HG03060 (cell line): ENCODE data around the gene CYCS.

Experiments used
- ATAC-seq: cut with Tn5 transposase; IDR thresholded peaks from one replicate; pipeline ENCODE4 v1.9.1; 2021; ENCODE audit warnings: low read depth, moderate number of reproducible peaks; ENCODE audit not compliant: unreplicated experiment

The CYCS gene

DNA sequence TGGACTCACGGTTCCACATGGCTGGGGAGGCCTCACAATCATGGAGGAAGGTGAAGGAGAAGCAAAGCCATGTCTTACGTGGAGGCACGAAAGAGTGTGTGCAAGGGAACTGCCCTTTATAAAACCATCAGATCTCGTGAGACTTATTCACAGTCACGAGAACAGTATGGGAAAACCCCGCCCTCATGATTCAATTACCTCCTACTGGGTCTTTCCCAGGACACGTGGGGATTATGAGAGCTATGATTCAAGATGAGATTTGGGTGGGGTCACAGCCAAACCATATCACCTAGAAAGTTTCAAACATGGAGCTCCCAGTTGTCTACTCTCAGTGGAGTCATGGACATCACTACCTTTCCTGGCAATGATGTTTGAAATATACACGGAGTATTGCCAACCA, 49.6 kb downstream of the CYCS start:
- no peak for ATAC-seq

DNA sequence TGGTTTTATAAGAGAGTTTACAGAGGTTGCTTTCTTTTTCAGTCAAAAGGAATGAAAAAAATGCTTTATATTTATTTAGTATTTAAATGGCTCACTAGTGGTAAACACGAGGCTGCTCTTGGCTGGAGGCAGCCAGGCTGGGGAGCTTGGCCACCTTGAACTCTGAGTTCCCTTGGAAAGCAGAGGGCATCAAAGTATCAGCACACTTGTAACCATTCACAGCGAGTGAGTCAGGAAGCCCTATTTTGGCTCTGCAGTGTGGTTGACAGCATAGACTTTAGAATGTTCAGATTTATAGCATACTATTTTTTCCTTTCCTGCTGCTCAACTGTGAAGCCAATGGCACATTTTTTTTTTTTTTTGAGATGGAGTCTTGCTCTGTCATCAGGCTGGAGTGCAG, 51.6 kb downstream of the CYCS start:
- ATAC-seq = no peak
